Lung (tissue), 12 donors: Measurements from ENCODE around the gene NGEF. TPM values are rescaled to one million over a fixed set of nuclear protein-coding genes. Genes with fewer than 3 reads are reported as not detected.

Source experiments
- ATAC-seq: fragments of 200-7000 bp; cut with Tn5 transposase; one replicate; pipeline ENCODE4 v1.9.1; 2020; ENCODE audit warnings: moderate number of reproducible peaks; ENCODE audit not compliant: insufficient read depth, low FRiP score
- DNase-seq, 3 donors: peaks; one replicate each; pipeline ENCODE4 v3.0.0-alpha.2; 2013 to 2017
- H3K27ac ChIP-seq, 2 donors: one replicate each; pipeline ENCODE4 v1.5.1; 2013; ENCODE audit warnings: mild to moderate bottlenecking in 2 of 2, moderate library complexity in 2 of 2, control low read depth in 1 of 2, inconsistent platforms in 1 of 2, low read depth in 1 of 2, low read length in 1 of 2
- H3K27me3 ChIP-seq, 3 donors: one replicate each; pipeline ENCODE4 v1.5.1; 2013; ENCODE audit warnings: low read length in 2 of 3; ENCODE audit not compliant: control insufficient read depth in 3 of 3, insufficient read depth in 3 of 3
- H3K36me3 ChIP-seq, 4 donors: one replicate each; pipeline ENCODE4 v1.5.1; 2013; ENCODE audit warnings: low read length in 4 of 4, mild to moderate bottlenecking in 1 of 4, moderate library complexity in 1 of 4; ENCODE audit not compliant: control insufficient read depth in 4 of 4, insufficient read depth in 4 of 4
- H3K4me1 ChIP-seq, 5 donors: one replicate each; pipeline ENCODE4 v1.5.1; 2013; ENCODE audit warnings: low read length in 5 of 5, mild to moderate bottlenecking in 2 of 5, moderate library complexity in 1 of 5; ENCODE audit not compliant: control insufficient read depth in 5 of 5, insufficient read depth in 5 of 5
- H3K4me3 ChIP-seq: one replicate; pipeline ENCODE4 v1.5.1; 2013; ENCODE audit warnings: mild to moderate bottlenecking, control low read depth, moderate library complexity
- H3K9ac ChIP-seq, 2 donors: one replicate each; pipeline ENCODE4 v1.5.1; 2013; ENCODE audit warnings: low read length in 2 of 2, control low read depth in 1 of 2; ENCODE audit not compliant: insufficient read depth in 1 of 2
- H3K9me3 ChIP-seq, 4 donors: one replicate each; pipeline ENCODE4 v1.5.1; 2013; ENCODE audit warnings: low read length in 3 of 4, mild to moderate bottlenecking in 1 of 4, moderate library complexity in 1 of 4; ENCODE audit not compliant: control insufficient read depth in 4 of 4, insufficient read depth in 3 of 4
- CTCF ChIP-seq: IDR thresholded peaks from 2 replicates; pipeline ENCODE4 v1.5.1; 2012; ENCODE audit warnings: mild to moderate bottlenecking; ENCODE audit errors: control extremely low read depth, extremely low read depth
- WGBS, 2 donors: extraction: QIAGEN DNeasy Blood & Tissue Kit; methylation state at CpG; one replicate each; pipeline ENCODE4 v1.1.7; 2013; 5-methylcytosine and 5-hydroxymethylcytosine counted together
- polyA plus RNA-seq, 2 donors: library from polyadenylated mRNA; stranded (reverse); fragments of 200-250 nt; gene quantifications; one replicate each; pipeline ENCODE4 v1.2.1, GENCODE V29; 2013
- total RNA-seq, 2 donors: library from RNA; depleted of rRNA in 1 of 2; stranded (reverse); fragments of >200 nt in 1 of 2; gene quantifications; one replicate each; pipeline ENCODE4 v1.2.1, GENCODE V29; 2014 to 2021
- donor health status: control.
- donor health status: control.
- donor health status: Bipolar disorder and iron deficiency.
- donor health status: healthy.
- donor health status: DM: yes; HTN: yes; CAD: no.

The NGEF gene
- total and polyA plus RNA-seq, 4 donors: 0.35 to 2.4 (median 1.5) TPM

GRCh38 chr2:233003658-233004555 lies 9.1 kb downstream of the NGEF start:
- WGBS, 2 donors: 84 to 85% methylated on average over 9 of the region's 9 CpGs
- ATAC-seq (no peak), DNase-seq (no peak)
- H3K9ac ChIP-seq: no peak overlapping the region
- H3K4me3 ChIP-seq: no peak overlapping the region
- H3K9me3 ChIP-seq: peaks cover 0 to 3% (median 0%) of the 10 kb centered on the region in 4 donors
- no peak overlapping the region for H3K27ac ChIP-seq
- no peak for TF ChIP-seq CTCF
- no peaks in the 10 kb centered on the region for H3K36me3 ChIP-seq
- H3K27me3 ChIP-seq: no peaks in the 10 kb centered on the region
- H3K4me1 ChIP-seq: no peaks in the 10 kb centered on the region

GRCh38 chr2:233002829-233003657 lies 10.0 kb downstream of the NGEF start:
- no peak overlapping the region for H3K9ac ChIP-seq
- 85 to 94% methylated on average over 19 of the region's 19 CpGs for WGBS, 2 donors
- H3K4me3 ChIP-seq: no peak overlapping the region
- no peaks in the 10 kb centered on the region for H3K4me1 ChIP-seq
- ATAC-seq (no peak), DNase-seq (no peak)
- peaks cover 0 to 3% (median 0%) of the 10 kb centered on the region in 4 donors for H3K9me3 ChIP-seq
- no peaks in the 10 kb centered on the region for H3K36me3 ChIP-seq
- H3K27me3 ChIP-seq: no peaks in the 10 kb centered on the region
- TF ChIP-seq CTCF: no peak
- H3K27ac ChIP-seq: no peak overlapping the region

GRCh38 chr2:233000886-233001750 lies 11.9 kb downstream of the NGEF start:
- WGBS, 2 donors: 92 to 95% methylated on average over 20 of the region's 20 CpGs
- no peaks in the 10 kb centered on the region for H3K4me1 ChIP-seq

More at GRCh38 chr2:233000886-233001750, 11.9 kb downstream of the NGEF start:
- Histone ChIP-seq H3K36me3 (no peaks in the 10 kb centered on the region), H3K27ac (no peak overlapping the region), H3K9me3 (peaks cover 0 to 3% (median 0%) of the 10 kb centered on the region in 4 donors), H3K9ac (no peak overlapping the region), H3K27me3 (no peaks in the 10 kb centered on the region), H3K4me3 (no peak overlapping the region)
- no peak for TF ChIP-seq CTCF
- ATAC-seq (no peak), DNase-seq (no peak)
